ENCODE results near the gene VAMP2.

- TF ChIP-seq CTCF (conservative IDR thresholded peaks at IDR 0.05 in 1 of 2, IDR thresholded peaks at IDR 0.05 in 1 of 2; ENCODE audit: extremely low read depth in 1 of 2, insufficient read depth in 1 of 2, low read depth in 1 of 2, low read length in 2 of 2) (no peak), EZH2 (IDR thresholded peaks at IDR 0.05; ENCODE audit: borderline replicate concordance, low read length) (no peak)
Measured at GRCh38 chr17:8149419-8150193, 13.1 kb downstream of the VAMP2 start.

All from mammary epithelial cell (primary cell).